ENCODE results near the gene IBA57.

IBA57 gene

DNA sequence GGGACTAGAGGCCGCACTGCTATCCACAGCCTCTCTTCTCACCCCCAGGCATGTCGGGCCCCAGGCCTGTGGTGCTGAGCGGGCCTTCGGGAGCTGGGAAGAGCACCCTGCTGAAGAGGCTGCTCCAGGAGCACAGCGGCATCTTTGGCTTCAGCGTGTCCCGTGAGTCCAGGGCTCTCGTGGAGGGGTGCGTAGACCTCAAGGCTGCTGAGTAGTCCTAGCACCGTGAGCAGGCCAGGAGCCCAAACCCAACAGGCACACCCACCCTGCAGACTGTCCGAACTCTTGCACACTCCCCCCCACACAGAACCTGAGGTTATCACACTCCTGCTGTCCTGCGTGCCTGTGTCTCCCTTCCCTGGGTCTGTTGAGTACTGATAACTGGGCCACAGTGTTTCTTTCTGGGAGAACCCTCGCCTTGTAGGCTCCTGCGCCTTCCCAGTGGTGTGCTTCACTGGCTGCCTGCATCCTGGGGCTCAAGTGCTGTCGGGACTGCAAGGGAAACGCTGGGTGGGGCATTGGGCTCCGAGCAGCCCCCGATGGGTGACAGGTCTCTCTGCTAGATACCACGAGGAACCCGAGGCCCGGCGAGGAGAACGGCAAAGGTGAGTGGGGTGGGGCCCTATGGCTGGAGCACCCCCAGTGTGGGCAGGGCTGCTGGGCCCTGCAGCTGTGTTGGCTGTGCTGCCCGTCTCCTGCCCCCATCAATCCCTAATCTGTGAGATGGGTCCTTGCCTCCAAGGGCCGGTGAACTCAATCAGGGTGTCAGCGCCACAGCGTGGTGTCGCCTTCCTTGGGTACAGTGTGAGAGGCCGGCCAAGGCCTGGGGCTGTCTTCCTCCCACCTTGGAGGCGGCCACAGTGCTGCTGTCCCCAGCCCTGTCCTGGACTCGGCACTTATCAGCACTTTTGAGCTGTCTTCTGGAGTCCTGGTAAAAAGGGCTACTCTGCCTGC lies 19.9 kb upstream of the IBA57 start:
- no peak for DNase-seq (ENCODE audit: low spot score)

DNA sequence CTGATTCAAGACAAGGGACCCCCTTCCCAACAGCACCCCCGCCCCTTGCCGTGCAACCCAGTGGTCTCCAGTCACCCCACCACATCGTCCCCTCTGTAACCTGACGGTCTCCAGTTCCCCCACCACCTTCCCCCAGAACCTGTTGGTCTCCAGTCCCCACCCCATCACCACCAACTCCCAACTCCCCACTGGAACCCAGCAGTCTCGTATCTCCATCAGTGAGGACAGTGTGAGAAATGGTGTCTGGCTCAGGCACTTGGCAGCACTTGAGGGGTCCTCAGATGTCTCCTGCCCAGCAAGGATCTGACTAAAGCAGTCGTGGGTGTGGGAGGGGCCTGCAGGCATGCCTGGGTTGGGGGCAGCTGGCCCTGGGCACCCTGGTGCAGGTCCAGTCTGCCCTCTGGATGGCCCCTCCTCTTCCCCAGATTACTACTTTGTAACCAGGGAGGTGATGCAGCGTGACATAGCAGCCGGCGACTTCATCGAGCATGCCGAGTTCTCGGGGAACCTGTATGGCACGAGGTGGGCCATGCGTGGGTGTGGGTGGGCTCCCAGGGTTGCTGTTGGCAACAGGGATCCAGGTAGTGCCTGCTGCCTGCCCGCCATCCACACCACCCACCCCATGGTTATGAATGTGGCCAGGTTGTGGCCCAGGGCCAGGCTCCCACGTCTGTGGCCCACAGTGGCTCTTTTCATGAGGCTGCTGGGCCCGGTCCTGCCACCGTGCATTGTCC lies 19.0 kb upstream of the IBA57 start:
- no peak for DNase-seq (ENCODE audit: low spot score)

DNA sequence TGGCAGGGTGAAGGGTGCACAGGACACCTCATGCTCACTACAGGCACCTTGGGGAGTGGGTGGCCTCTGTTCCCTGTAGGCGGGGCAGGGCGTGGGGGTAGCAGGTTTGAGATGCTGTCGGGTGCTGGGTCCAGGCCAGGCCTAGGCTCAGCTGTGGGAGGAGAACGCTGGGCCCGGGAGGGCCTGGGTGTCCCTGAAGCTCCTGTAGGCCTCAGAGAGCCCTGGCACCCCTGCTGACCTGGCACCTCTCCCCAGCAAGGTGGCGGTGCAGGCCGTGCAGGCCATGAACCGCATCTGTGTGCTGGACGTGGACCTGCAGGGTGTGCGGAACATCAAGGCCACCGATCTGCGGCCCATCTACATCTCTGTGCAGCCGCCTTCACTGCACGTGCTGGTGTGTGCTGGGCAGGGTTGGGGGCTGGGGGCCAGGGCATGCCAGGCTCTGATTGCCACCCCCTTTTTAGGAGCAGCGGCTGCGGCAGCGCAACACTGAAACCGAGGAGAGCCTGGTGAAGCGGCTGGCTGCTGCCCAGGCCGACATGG lies 18.4 kb upstream of the IBA57 start:
- DNase-seq (ENCODE audit: low spot score) = no peak

DNA sequence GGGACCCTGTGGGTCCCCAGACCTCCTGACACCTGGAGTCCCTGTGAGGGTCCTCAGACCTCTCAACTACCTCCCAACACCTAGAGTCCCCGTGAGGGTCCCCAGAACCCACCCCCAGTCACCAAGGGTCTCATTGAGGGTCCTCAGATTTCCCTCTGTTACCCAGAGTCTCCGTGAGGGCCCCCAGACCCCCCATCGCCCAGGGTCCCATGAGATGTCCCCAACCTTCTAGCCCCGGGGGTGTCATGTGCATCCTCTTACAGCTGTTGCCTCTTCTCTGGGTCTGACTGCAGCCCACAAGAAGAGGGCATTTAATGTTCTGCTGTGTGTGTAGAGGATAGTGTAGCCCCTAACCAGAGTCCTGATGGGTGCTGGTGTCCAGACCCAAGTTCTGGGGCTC lies 17.8 kb upstream of the IBA57 start:
- DNase-seq (ENCODE audit: low spot score) = no peak

DNA sequence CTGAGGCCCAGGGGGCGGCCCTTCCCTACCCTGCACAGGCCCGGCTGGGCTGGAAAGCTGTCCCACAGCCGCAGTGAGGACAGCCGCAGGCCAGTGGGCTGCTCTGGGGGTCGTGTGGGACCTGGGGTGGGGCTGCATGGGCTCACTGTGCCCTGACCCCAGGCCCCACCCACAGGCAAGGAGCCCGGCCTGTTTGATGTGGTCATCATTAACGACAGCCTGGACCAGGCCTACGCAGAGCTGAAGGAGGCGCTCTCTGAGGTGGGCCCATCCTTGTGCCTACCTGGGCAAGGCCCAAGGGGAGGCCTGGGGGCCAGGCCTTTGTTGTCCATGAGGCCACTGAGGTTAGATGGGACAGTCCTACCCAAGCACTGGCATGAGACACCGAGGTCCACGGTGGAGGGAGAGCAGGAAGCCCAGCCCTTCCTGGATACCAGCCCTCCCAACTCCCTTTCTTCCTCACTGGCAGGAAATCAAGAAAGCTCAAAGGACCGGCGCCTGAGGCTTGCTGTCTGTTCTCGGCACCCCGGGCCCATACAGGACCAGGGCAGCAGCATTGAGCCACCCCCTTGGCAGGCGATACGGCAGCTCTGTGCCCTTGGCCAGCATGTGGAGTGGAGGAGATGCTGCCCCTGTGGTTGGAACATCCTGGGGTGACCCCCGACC lies 17.3 kb upstream of the IBA57 start:
- DNase-seq (ENCODE audit: low spot score) = no peak

DNA sequence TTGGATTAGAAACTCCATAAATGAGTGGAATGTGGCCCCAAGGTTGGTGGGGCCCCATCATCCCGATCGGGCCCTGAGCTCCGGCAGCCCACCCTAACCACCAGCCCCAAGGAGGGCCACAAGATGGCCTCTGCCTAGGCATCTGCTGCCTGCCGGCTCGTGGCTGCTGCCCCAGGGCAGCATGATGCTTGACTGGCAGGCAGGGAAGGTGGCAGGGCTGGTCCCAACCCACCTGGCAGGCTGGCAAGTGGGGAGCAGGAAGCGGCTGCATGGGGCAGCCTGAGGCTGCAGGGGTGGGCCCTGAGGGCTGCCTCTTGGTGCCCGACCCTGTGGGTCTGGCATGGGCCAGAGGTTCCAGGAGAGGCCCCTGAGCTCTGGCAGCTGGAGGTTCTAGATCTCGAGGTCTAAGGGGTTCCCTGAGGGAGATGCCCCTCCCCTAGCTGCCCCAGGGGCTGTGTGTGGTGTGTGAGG lies 16.6 kb upstream of the IBA57 start:
- DNase-seq (ENCODE audit: low spot score) = no peak

DNA sequence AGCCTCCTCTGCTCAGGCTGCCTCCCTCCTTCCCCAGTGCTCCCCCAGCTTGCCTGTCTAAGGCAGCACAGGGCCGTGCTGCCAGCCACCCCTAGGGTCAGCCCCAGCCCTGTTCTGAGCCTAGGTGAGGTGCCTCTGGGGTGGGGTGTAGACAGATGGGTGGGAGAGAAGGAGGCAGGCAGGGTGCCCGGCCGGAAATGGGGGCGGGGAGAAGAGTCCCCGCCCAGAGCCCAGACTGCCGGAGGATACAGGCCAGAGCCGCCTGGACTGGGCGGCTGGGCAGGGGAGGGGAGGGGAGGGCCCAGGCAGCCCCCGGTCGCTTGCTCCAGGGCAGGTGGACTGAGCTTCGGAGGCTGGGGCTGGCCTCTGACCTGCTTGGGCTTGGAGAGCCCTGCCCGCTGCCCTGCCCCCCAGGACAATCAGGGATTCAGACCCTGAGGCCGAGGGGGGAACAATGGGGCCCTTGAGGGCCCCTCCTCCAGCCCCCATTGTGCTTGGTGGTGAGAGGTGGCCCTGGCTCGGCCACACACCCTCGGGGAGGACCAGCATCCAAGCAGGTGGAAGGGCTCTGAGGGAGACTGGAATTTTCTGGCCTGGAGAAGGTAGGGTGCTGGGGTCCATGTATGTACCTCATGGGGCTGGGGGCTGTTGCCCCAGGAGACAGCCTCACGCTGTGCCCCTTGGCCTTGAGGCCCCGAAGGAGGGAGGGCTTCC lies 16.0 kb upstream of the IBA57 start, which contains the start of gene GJC2:
TSS of gene GJC2 (plus strand) at position 525 of the 714 bp plus-strand sequence. CDS start 7,829 bp downstream, outside the sequence.
- DNase-seq (ENCODE audit: low spot score) = no peak

DNA sequence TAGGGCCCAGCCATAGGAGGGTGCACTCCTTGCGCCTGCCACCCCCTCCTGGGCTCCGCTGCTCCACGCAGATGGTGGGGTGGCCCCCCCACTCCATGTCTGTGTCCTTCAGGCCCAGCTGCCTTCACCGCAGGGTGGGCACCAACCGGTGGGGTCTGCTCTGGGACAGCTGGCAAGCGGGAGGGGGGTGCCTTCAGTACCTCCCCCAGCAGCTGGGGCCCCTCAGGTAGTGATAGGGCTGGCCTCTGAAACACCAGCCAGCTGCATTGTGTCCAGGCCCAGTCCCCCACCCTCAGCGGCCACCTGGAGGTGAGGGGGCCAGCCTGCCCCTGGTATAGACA lies 15.5 kb upstream of the IBA57 start:
- DNase-seq (ENCODE audit: low spot score) = no peak

DNA sequence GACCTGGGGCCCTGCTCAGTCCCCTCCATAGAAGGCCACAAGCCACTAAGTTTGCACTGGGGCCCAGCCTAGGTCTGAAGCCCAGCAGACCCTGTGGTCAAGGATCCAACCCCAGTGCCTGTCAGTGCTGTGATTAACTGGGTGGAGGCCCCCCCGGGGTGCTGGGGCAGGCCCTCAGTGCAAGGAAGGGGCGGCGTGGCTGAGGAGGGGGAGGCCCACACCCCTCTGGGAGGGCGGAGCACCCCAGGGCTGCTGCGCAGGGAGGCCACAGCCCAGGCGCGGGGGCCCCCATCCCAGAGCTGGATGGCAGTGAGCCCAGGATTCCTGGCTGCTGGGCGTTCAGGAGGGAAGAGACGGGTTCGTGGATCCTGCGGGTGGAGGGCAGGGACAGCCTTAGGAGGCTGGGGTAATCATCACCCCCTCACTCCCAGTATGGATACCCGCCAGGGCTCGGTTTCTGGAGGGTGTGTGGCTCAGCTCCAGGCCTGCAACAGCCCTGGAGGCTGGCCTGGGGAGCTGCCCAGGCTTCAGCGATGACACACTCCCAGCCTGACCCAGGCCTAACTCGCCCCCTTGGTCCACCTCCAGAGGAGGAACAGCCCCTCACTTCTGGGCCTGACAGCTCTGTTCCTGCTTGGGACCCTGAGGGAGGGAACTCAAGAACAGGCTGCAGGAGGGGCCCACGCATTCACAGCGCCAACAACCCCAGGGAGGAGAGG lies 15.0 kb upstream of the IBA57 start:
- DNase-seq (ENCODE audit: low spot score) = no peak

DNA sequence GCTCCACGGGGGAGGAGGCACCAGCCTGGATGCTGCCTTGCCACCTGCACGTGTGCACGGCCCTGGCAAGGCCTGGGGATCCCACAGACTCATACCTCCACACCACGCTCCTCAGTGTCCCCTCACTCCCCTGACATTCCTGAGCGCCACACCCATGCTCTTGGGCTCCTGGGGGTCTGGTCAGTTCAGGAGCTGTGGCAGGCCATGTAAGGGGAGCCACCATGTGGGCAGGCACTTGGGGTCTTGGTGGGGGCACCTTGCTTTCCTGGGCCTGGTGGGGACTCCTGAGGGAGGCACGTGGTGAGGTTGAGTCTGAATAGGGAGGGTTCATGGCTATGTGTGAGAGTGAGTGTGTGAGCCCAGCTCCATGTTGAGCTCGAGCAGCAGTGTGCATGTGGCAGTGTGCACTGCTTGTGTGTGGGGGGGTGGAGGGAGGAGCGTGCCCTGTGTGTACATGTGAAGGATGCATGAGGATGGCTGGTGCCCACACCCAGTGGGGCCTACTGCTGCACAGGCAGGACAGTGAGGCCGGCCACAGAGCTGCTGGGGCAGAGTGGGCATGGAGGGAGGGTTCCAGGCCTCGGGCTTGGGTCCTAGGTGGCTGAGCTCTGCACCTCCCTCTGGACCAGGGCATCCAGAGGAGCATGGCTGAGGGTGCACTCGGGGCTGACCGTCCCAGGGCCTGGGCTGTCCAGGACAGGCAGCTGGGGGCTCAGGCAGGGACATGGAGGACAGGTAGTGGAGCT lies 14.3 kb upstream of the IBA57 start:
- DNase-seq (ENCODE audit: low spot score) = no peak

DNA sequence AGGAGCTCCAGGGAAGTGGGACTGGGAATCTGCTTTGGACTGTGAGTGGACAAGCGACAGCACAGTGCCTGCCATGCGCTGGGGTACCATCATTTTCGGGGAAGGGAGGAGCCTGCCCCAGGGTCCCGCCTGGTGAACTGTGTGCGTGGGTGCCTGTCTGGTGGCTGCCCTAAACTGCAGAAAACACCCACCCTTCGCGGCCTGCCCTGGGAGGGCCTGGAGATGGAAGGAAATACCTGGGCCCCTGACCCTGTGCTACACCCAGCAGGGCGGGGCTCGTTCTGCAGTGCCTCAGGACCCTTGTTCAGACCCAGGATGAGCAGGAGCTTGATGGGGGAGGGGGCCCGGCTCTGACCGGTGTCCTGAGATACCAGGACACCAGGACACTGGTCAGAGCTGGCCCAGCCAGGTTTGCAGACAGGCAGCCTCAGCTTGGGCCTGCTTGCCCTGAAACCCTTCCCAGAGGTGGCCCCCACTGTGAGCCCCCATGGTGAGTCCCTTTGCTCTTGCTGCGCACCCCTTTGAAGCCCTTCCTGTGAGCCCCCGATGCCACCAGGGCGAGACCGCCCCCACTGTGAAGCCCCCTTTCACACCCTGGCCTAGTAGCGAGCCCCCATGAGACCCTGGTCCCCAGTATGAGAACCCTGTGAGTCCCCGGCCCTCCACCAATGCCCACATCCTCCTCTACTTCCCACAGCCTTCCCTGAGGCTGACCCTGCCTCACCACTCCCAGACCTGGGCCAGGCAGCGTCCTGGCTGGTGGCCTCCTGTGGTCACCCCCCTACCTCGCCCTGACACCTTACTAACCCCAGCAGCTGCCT lies 13.3 kb upstream of the IBA57 start:
- no peak for DNase-seq (ENCODE audit: low spot score)

DNA sequence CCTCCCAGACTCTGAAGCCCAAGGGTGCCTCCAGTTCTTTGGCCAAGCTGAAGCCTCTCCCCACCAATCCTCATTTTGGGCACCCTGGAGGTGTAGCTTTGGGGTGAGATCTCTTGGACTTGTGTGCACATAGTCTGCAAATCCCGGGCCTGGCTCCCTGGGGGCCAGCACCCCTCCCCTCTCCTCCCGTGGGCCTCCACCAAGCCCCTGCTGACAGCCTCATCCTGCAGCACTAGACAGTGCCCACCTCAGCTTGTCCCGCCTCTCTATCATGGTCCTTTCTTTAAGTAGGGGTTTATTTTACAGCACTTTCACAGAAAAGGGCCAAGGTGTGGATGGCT lies 12.7 kb upstream of the IBA57 start:
- no peak for DNase-seq (ENCODE audit: low spot score)

DNA sequence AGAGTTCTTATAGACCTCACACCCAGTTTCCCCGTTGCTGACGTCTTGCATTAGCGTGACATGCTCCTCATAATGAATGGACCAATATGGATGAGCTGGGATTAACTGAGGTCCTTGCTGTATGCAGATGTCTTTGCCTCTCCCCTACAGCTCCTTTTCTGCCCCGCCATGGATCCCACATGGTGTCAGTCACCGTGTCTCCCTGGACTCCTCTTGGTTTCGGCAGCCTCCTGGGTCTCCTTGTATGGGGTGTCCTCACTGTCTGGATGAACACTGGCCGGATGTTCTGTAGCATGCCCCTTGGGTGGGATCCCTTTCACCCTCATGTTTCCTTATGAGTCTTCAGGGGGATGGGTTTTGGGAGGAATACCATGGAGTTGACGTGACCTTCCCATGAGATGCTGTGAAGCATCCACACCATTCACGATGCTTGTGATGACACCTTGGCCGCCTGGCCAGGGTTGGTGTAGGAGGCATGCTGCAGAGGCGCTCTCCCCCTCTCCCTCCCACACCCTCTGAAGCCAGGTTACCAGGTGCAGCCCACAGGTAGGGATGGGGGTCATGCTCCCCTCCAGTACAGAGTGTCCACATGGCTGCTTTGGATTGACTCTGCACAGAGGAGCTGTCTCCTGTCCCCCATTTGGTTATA lies 11.5 kb upstream of the IBA57 start:
- DNase-seq (ENCODE audit: low spot score) = no peak

DNA sequence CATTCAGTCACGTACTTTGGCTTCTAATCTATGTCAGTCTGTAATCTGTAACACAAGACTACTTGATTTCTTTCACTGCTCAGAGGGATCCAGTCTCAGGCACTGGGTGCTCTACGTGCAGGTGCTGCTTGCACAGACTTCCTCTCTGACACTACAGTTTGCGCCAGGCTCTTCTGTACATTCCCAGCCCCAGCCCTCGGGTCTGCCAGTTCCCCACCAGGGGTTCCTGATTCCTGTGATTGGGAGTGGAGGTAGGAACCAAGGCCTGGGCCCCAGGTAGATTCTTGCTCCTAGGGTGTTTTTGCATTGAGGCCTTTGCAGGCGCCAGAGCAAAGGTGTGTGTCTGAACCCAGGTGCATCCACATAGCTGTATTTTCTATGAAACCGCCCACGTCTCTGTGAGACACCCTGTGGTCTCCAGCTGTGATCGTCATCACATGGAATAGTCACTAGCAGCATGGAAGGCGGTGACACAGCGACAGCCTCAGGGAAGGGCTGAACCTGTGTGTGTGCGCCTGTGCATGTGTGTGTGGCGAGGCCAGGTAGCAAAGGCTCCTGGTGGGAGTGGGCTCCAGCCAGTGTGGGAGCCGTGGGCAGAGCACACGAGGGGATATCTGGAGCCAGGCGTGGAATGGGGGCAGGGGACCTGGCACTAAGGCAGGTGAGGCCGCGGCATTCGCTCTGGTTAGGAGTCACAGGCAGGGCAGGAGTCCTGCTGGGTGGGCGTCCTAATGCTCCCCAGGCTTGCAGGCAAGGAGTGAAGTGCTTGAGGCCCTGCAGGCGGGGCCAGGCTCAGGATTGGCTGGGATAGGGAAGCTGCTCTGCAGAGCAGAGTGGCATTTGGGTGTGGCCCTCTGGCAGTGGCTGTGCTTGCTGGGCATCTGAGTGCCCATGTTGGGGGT lies 10.7 kb upstream of the IBA57 start:
- DNase-seq (ENCODE audit: low spot score) = no peak

DNA sequence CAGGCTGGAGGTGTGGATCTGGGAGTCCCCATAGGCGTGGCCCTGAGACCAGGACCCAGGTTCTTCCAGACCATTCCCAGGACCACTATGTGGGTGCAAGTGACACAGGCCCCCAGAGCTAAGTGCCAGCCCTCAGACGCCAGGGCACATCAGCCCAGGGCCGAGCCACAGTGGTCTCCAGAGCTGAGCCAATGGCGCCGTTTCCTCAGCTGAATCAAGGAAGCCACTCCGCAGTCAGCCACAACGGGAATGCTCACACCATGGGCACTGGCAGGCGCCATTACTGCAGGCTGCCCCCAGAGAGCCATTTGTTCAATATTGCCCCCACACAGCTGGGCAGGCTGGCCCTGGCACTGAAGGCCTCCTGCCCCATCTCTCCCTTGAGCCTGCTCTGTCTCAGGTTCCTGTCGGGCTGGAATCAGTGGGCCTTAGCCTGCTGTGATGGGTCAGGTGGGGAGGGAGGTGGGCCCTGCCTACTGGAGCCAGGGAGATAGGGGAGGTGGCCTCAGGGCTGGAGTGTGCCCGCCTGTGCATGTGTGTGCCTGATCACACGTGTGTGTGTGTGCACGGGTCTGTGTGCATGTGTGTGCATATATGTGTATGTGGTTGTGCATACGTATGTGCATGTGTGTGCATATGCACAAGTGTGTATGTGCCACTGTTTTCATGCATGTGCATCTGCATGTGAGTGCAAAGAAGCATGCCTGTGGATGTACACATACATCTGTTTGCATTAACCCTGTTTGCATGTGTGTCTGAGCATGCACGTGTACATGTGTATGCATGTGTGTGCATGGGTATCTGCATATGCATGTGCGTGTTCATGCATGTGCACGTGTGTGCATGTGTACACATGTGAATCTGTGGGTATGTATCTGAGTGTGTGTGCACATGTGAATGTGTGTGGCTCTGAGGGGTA lies 9.7 kb upstream of the IBA57 start:
- DNase-seq (ENCODE audit: low spot score) = no peak

DNA sequence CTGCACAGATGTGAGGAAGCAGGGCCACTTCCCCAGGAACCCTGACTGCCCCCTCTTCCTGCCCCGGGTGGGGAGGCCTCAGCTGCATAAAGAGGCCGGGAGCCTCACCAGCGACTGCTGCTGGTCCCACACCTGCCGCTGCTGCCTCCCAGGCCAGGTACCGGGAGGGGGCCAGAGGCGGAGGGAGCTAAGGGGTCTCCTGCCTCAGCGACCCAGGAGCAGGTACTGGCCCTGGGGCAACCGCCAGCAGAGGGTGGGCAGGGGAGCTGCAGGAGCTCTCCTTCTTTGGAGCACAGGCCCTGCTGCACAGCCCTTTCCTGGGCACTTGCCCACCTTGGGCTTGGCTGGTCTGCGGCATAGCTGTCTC lies 9.1 kb upstream of the IBA57 start:
- DNase-seq (ENCODE audit: low spot score) = no peak
